Fibroblast of villous mesenchyme (primary cell): ENCODE data around the gene CAMK2A. TPM values are rescaled to one million over a fixed set of nuclear protein-coding genes. Genes with fewer than 3 reads are reported as not detected.

Experiments
- DNase-seq: peaks from one replicate; pipeline ENCODE4 v3.0.0-alpha.2; 2010; ENCODE audit warnings: low read depth
- H3K4me3 ChIP-seq: 2 replicates; pipeline ENCODE4 v1.5.1; 2011; ENCODE audit warnings: low read depth, mild to moderate bottlenecking, low read length
- total RNA-seq: library from RNA; depleted of rRNA; stranded (reverse); fragments of >200 nt; gene quantifications from 2 replicates; pipeline ENCODE4 v1.2.3, GENCODE V29; 2012
- TF ChIP-seq, protein P1 (sequence below): IDR thresholded peaks from 2 replicates; pipeline ENCODE4 v1.5.1; 2012; ENCODE audit warnings: low read depth, mild to moderate bottlenecking, low read length; ENCODE audit not compliant: insufficient read depth

Gene CAMK2A
- total RNA-seq, 1 donor: 1.3 TPM

GRCh38 chr5:150258130-150258529 lies 31.4 kb downstream of the CAMK2A start:
- no peak for DNase-seq
- TF ChIP-seq, protein P1, sequence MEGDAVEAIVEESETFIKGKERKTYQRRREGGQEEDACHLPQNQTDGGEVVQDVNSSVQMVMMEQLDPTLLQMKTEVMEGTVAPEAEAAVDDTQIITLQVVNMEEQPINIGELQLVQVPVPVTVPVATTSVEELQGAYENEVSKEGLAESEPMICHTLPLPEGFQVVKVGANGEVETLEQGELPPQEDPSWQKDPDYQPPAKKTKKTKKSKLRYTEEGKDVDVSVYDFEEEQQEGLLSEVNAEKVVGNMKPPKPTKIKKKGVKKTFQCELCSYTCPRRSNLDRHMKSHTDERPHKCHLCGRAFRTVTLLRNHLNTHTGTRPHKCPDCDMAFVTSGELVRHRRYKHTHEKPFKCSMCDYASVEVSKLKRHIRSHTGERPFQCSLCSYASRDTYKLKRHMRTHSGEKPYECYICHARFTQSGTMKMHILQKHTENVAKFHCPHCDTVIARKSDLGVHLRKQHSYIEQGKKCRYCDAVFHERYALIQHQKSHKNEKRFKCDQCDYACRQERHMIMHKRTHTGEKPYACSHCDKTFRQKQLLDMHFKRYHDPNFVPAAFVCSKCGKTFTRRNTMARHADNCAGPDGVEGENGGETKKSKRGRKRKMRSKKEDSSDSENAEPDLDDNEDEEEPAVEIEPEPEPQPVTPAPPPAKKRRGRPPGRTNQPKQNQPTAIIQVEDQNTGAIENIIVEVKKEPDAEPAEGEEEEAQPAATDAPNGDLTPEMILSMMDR: no peak
- H3K4me3 ChIP-seq: no peak overlapping the region

- no peak for DNase-seq
- H3K4me3 ChIP-seq: no peak overlapping the region
- TF ChIP-seq, protein P1: no peak
Measured at GRCh38 chr5:150257424-150257823, 32.1 kb downstream of the CAMK2A start.

GRCh38 chr5:150256410-150257064 lies 33.0 kb downstream of the CAMK2A start:
- no peak overlapping the region for H3K4me3 ChIP-seq
- TF ChIP-seq, protein P1: peak; percentile 14
- DNase-seq: no peak

- no peak overlapping the region for H3K4me3 ChIP-seq
- TF ChIP-seq, protein P1: no peak
- DNase-seq: peak; percentile 23
Measured at GRCh38 chr5:150255659-150256409, 33.7 kb downstream of the CAMK2A start.

DNA sequence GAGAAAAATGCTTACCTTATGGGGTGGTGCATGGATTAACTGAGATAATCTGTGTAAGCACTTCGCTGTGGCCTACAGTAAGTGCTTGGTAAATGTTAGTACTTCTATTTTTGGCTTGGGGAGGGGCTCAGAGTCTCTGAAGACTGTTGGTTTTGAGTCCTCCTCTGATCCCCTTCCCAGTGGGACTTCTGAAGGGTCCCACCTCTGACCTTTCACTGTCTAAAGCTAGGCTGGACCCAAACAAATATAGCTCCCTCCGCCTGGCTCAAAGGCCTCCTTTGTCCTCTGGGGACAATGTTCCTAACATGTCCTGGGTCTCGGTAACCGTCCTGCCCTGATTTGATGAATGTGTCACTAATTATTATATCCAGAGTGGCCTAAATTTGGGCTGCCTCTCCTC lies 34.8 kb downstream of the CAMK2A start:
- DNase-seq: no peak
- TF ChIP-seq, protein P1: no peak
- no peak overlapping the region for H3K4me3 ChIP-seq

- TF ChIP-seq, protein P1: no peak
- DNase-seq: no peak
- H3K4me3 ChIP-seq: no peak overlapping the region
Measured at GRCh38 chr5:150254363-150254762, 35.2 kb downstream of the CAMK2A start.
